Mucosa of descending colon (tissue), 3 donors: ENCODE measurements around the gene EVA1A. TPM values are rescaled to one million over a fixed set of nuclear protein-coding genes. Genes with fewer than 3 reads are reported as not detected.

Source experiments
- ATAC-seq: fragments of 200-7000 bp; cut with Tn5 transposase; one replicate; pipeline ENCODE4 v1.9.1; 2020; ENCODE audit warnings: mild to moderate bottlenecking, moderate library complexity
- DNase-seq, 3 donors: peaks; one replicate each; pipeline ENCODE4 v3.0.0-alpha.2; 2020
- H3K36me3 ChIP-seq: fragments of 200-600 bp; one replicate; pipeline ENCODE4 v1.8.0; 2021; ENCODE audit warnings: low read depth, mild to moderate bottlenecking
- H3K4me1 ChIP-seq: fragments of 200-600 bp; one replicate; pipeline ENCODE4 v1.8.0; 2021; ENCODE audit warnings: low read depth, mild to moderate bottlenecking
- H3K4me3 ChIP-seq: fragments of 200-600 bp; one replicate; pipeline ENCODE4 v1.8.0; 2021; ENCODE audit warnings: mild to moderate bottlenecking
- H3K9me3 ChIP-seq: fragments of 200-600 bp; one replicate; pipeline ENCODE4 v1.8.0; 2021; ENCODE audit warnings: mild to moderate bottlenecking
- CTCF ChIP-seq: fragments of 200-600 bp; IDR thresholded peaks from one replicate; pipeline ENCODE4 v1.8.0; 2022; ENCODE audit warnings: antibody characterized with exemption, mild to moderate bottlenecking
- intact Hi-C, 2 donors: fragments of 100-400 bp; cut with DNase I in 1 of 2; cut with micrococcal nuclease in 1 of 2; formaldehyde crosslinking; loops; one replicate each; pipeline versions ENCODE4 v1.11.0 to v1.11.1; 2022; cut with DNase I, micrococcal nuclease
- total RNA-seq, 3 donors: library from RNA; stranded (reverse); fragmentation: NEBNext Ultra II Directional in 2 of 3; extraction: Animal tissue kit (Norgen Biotek cat#: 25700) in 2 of 3; gene quantifications; one replicate each; pipeline versions ENCODE4 v1.2.1 to v1.2.4, GENCODE V29; 2021 to 2023
- donor health status: DM: no; HTN: no; CAD: no; lungs with moderate emphysema.
- donor health status: DM: no; HTN: no; CAD: no.
- donor health status: DM: no; HTN: yes; CAD: no.

The EVA1A gene
- total RNA-seq, 3 donors from 2014 or later, result 0.72 to 1.3 TPM; not detected in 1

GRCh38 chr2:75503048-75503607, 57.6 kb downstream of the EVA1A start:
- H3K36me3 ChIP-seq, result no peaks in the 10 kb centered on the region
- ATAC-seq, result no peak
- H3K4me3 ChIP-seq, result no peak overlapping the region
- no peak for DNase-seq
- TF ChIP-seq CTCF, result no peak
- intact Hi-C loops, result no loop called here
- no peaks in the 10 kb centered on the region for H3K4me1 ChIP-seq
- no peaks in the 10 kb centered on the region for H3K9me3 ChIP-seq

- ATAC-seq (no peak), DNase-seq (no peak)
- intact Hi-C loops, result no loop called here
- no peaks in the 10 kb centered on the region for H3K9me3 ChIP-seq
- no peak overlapping the region for H3K4me3 ChIP-seq
- H3K36me3 ChIP-seq, result no peaks in the 10 kb centered on the region
- H3K4me1 ChIP-seq, result no peaks in the 10 kb centered on the region
- no peak for TF ChIP-seq CTCF
Measured at GRCh38 chr2:75500633-75501032, 60.1 kb downstream of the EVA1A start.

- no peak for ATAC-seq
- Histone ChIP-seq H3K9me3 (no peaks in the 10 kb centered on the region), H3K4me3 (no peak overlapping the region), H3K4me1 (no peaks in the 10 kb centered on the region), H3K36me3 (no peaks in the 10 kb centered on the region)
- intact Hi-C loops, result no loop called here
- TF ChIP-seq CTCF, result no peak
- DNase-seq, result no peak
Measured at GRCh38 chr2:75499534-75499933, 61.2 kb downstream of the EVA1A start.

GRCh38 chr2:75498907-75499306, 61.8 kb downstream of the EVA1A start:
- intact Hi-C loops, result no loop called here
- ATAC-seq (no peak), DNase-seq (no peak)
- Histone ChIP-seq H3K4me3 (no peak overlapping the region), H3K9me3 (no peaks in the 10 kb centered on the region), H3K36me3 (no peaks in the 10 kb centered on the region), H3K4me1 (no peaks in the 10 kb centered on the region)
- TF ChIP-seq CTCF, result no peak

- TF ChIP-seq CTCF, result no peak
- DNase-seq, result no peak
- Histone ChIP-seq H3K9me3 (no peaks in the 10 kb centered on the region), H3K4me3 (no peak overlapping the region), H3K36me3 (no peaks in the 10 kb centered on the region), H3K4me1 (no peaks in the 10 kb centered on the region)
- intact Hi-C loops, result no loop called here
- ATAC-seq, result no peak
Measured at GRCh38 chr2:75497256-75497655, 63.5 kb downstream of the EVA1A start.

- Histone ChIP-seq H3K9me3 (no peaks in the 10 kb centered on the region), H3K4me3 (no peak overlapping the region), H3K4me1 (no peaks in the 10 kb centered on the region), H3K36me3 (no peaks in the 10 kb centered on the region)
- TF ChIP-seq CTCF, result no peak
- intact Hi-C loops, result no loop called here
- no peak for DNase-seq
- no peak for ATAC-seq
Measured at GRCh38 chr2:75495862-75496261, 64.9 kb downstream of the EVA1A start.
